Kidney glomerular epithelial cell (primary cell): ENCODE measurements around the gene SPATA13.
"Not testable (repeated sequence)": the region's sequence is repeated elsewhere in the genome, so short reads cannot be mapped to it uniquely, and the experiment has no call there.

Source experiments
- DNase-seq: peaks from one replicate; lab custom pipeline; 2025; lab: John Stamatoyannopoulos, UW

SPATA13 gene

GRCh38 chr13:24318878-24319277 lies 158.4 kb downstream of the SPATA13 start:
- DNase-seq, result not testable (repeated sequence)

- DNase-seq, result not testable (repeated sequence)
Observed at GRCh38 chr13:24319641-24320040, 159.1 kb downstream of the SPATA13 start.

GRCh38 chr13:24321416-24321815 lies 160.9 kb downstream of the SPATA13 start:
- not testable (repeated sequence) for DNase-seq

DNA sequence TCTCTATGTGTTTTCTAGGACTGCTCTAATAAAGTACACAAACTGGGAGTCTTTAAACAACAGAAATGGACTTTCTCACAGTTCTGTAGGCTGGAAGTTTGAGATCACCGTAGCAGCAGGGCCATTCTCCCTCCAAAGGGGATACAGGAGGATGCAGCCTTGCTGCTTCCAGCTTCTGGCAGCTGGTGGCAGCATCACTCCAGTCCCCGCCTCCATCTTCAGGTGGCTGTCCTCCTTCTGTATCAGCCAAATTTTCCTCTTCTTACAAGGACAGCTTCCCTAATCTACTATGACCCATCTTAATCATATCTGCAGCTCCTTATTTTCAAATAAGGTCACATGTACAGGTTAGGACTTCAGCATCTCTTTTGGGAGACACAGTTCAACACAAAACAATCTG lies 161.9 kb downstream of the SPATA13 start:
- DNase-seq, result not testable (repeated sequence)

- DNase-seq, result no peak
Observed at GRCh38 chr13:24323036-24323738, 162.7 kb downstream of the SPATA13 start.

DNA sequence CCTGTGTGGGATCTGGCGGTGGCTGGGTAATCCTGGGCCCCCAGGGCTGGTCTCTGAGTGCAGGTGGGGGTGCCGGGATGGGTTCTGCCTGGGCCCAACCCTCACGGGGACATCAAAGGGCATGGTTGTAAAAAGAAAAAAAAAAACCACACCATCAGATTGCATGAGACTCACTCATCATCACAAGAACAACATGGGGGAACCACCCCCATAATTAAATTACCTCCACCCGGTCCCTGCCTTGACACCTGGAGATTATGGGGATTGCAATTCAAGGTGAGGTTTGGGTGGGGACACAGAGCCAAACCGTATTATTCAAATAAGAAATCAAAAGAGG lies 163.2 kb downstream of the SPATA13 start:
- DNase-seq, result no peak

DNA sequence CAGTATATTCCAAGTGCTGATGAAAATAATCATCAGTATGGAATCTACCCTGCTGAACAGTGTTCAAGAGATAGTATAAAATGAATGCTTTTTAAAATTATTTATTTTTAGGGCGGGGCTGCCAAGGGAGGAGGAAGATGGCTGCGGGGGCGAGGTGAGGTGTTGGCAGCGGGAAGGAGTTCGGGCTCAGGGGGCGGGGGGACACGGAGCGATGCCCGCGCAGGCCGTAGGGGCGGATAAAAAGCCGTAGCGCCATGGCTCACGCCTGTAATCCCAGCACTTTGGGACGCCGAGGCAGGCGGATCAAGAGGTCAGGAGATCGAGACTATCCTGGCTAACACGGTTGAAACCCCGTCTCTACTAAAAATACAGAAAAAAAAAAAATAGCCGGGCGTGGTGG lies 167.1 kb downstream of the SPATA13 start:
- DNase-seq, result not testable (repeated sequence)

DNA sequence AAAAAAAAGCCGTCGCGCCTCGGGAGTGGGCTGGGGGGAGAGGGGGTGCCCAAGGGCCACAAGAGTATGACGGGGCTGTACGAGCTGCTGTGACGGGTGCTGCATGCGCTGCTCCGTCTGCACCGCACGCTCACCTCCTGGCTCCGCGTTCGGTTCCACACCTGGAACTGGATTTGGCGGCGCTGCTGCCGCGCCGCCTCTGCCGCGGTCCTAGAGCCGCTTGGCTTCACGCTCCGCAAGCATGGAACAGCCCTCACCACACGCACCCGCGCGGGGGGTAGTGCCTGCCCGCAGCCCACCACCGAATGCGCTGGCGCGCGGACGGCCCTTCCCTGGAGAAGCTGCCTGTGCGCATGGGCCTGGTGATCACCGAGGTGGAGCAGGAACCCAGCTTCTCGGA lies 167.6 kb downstream of the SPATA13 start:
- no peak for DNase-seq

DNA sequence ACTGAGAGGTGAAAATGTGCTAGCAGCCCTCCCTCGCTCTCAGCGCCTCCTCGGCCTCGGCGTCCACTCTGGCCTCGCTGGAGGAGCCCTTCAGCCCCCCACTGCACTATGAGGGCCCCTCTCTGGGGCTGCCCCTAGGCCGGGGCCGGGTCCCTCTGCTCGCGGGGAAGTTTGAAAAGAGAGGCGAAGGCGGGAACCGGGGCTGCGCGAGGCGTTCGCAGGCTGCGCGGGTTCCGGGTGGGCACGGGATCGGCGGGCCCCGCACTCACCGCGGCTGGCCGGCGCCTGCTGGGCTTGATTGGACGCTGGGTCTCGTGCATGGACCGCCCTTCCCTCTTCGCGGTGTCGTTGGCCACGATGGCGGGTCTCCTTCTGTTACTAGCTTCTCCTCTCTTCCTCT lies 178.2 kb downstream of the SPATA13 start:
- no peak for DNase-seq

DNA sequence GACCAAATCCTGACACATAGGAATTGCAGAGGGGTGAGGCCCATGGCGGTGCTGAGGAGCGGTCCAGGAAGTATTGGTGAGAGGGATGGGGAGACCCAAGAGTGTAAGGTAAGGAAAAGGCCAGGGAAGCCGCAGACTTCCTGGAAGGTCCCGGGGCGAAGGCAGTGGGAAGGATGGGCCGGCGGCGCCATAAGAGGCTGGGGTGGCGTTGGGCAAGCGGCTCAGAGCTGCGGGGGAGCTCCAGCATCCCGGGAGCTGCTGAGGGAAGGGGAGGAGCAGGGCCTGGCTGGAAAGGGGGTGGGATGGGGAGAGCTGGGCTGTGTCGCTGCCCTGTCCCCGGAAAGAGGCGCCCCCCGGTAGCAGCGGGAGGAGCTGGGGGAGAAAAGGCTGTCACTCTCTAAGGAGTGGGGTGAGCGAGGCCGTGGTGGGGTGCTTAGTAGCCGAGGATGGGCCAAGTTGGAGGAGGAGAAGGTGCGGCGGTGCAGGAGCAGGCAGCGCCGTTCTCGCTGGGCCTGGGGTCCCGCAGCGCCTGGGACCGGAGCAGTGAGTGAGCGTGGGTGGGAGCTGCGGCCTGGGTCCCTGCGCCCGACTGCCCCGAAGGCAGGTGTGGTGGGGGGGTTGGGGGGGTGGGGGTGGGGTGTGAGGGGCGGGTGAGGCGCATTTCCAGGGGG lies 179.6 kb downstream of the SPATA13 start:
- DNase-seq, result no peak

GRCh38 chr13:24340608-24340955 lies 180.1 kb downstream of the SPATA13 start:
- DNase-seq, result no peak

GRCh38 chr13:24341439-24341838 lies 180.9 kb downstream of the SPATA13 start:
- peak; percentile 35 for DNase-seq

- DNase-seq, result no peak
Observed at GRCh38 chr13:24348385-24348784, 187.9 kb downstream of the SPATA13 start.

GRCh38 chr13:24348797-24349515 lies 188.4 kb downstream of the SPATA13 start:
- DNase-seq, result no peak

DNA sequence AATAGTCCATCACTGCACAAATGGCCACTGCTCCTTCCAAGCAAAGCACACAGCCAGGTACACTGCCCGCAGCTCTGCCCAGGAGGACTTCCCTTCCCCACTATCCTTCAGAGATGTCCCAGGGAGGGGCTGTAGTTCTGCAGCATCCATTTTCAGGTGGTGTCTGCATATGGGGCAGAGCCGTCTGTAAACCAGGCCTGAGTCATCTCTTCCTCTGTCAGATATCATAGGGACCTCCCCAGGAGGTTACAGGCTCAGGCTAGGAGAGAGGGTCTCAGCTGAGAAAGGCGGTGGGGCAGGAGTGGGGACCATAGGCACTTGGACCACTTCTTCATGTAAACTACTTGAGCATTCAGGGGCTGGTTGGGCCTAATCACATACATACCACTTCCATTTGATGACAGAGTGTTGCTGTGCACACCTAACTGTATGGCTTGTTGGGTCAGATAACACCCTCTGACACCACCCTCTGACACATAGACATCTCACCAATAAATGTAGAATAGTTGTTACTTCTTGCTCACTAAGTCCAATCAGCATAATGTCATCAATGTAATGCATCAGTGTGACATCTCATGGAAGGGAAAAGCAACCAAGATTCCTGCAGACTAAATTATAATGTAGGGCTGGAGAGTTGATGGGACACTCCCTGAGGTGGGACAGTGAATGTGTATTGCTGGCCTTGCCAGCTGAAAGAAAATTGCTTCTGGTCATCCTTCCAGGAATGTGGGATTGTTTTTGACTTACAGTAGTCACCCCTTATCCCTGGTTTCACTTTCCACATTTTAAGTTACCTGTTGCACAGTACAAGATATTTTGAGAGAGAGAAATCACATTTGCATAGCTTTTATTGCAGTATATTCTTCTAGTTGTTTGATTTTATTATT lies 189.5 kb downstream of the SPATA13 start:
- DNase-seq, result not testable (repeated sequence)

GRCh38 chr13:24351423-24351822 lies 190.9 kb downstream of the SPATA13 start:
- DNase-seq, result no peak

- no peak for DNase-seq
Observed at GRCh38 chr13:24353736-24354135, 193.2 kb downstream of the SPATA13 start.

DNA sequence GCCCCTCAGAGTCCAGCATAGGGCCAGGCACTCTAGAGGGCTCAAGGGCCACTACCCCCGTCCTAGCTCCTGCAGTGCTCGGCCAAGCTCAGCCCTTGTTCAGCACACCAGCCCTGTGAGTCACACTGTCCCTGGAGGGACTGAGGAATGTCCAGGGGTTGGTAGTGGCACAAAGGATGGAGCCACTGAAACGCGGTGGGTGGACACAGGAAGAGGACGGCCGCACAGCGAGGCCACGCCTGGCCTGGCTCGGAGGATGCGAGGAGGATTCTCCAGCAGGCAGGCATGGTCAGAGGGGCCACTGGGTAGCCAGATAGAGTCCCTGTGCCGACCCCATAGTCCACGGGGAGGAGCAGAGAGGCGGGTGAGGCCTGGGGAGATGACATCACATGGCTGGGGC lies 194.6 kb downstream of the SPATA13 start:
- no peak for DNase-seq

DNA sequence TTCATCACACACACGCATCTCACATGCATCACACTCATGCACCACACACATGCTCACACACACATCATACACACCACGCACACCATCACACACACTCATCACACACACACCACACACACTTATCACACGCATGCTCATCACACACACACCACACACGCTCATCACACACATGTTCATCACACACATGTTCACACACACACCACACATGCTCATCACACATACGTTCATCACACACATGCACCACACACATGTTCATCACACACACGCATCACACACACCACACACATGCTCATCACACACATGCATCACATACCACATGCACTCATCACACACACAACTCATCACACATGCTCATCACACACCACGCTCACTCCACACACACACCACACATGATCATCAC lies 195.8 kb downstream of the SPATA13 start:
- DNase-seq, result no peak
